Activated naive CD4-positive, alpha-beta T cell treated with Interleukin-2 at 50 U/mL for 16 hours (primary cell): ENCODE data around the gene TET2.

Experiments used
- DNase-seq: peaks from one replicate; pipeline ENCODE4 v3.0.0-alpha.2; 2020

The TET2 gene

GRCh38 chr4:105186701-105187161, 40.1 kb downstream of the TET2 start:
- DNase-seq: no peak

- no peak for DNase-seq
Measured at GRCh38 chr4:105189855-105190650, 43.4 kb downstream of the TET2 start.

GRCh38 chr4:105191621-105192210, 45.0 kb downstream of the TET2 start:
- no peak for DNase-seq

- DNase-seq: no peak
Measured at GRCh38 chr4:105192474-105192873, 45.8 kb downstream of the TET2 start.

GRCh38 chr4:105192910-105193309, 46.2 kb downstream of the TET2 start:
- no peak for DNase-seq

- no peak for DNase-seq
Measured at GRCh38 chr4:105193536-105193935, 46.9 kb downstream of the TET2 start.

- no peak for DNase-seq
Measured at GRCh38 chr4:105194328-105195231, 47.9 kb downstream of the TET2 start.

- no peak for DNase-seq
Measured at GRCh38 chr4:105196523-105197145, 50.0 kb downstream of the TET2 start.

- no peak for DNase-seq
Measured at GRCh38 chr4:105197777-105198176, 51.1 kb downstream of the TET2 start.

- no peak for DNase-seq
Measured at GRCh38 chr4:105198541-105198940, 51.9 kb downstream of the TET2 start.

- DNase-seq: no peak
Measured at GRCh38 chr4:105206214-105206613, 59.5 kb downstream of the TET2 start.

- DNase-seq: no peak
Measured at GRCh38 chr4:105207386-105207785, 60.7 kb downstream of the TET2 start.

GRCh38 chr4:105208561-105208960, 61.9 kb downstream of the TET2 start:
- DNase-seq: no peak

- no peak for DNase-seq
Measured at GRCh38 chr4:105210916-105211315, 64.2 kb downstream of the TET2 start.

GRCh38 chr4:105215609-105216313, 69.1 kb downstream of the TET2 start:
- DNase-seq: no peak

GRCh38 chr4:105225500-105225899, 78.8 kb downstream of the TET2 start:
- no peak for DNase-seq

- DNase-seq: no peak
Measured at GRCh38 chr4:105227054-105227453, 80.4 kb downstream of the TET2 start.

- DNase-seq: no peak
Measured at GRCh38 chr4:105230287-105230686, 83.6 kb downstream of the TET2 start.

GRCh38 chr4:105232374-105232773, 85.7 kb downstream of the TET2 start:
- DNase-seq: no peak

- DNase-seq: no peak
Measured at GRCh38 chr4:105234582-105234981, 87.9 kb downstream of the TET2 start.

GRCh38 chr4:105236202-105236915, 89.7 kb downstream of the TET2 start:
- no peak for DNase-seq

GRCh38 chr4:105236916-105237311, 90.2 kb downstream of the TET2 start:
- DNase-seq: no peak
